Suprapubic skin (tissue), 3 donors: Measurements from ENCODE around the gene CFAP74.

Experiments used
- POLR2A ChIP-seq, 2 donors: fragments of 450-650 bp; IDR thresholded peaks; one replicate each; pipeline ENCODE4 v1.6.1; 2017; ENCODE audit warnings: antibody characterized with exemption in 2 of 2, mild to moderate bottlenecking in 2 of 2, moderate library complexity in 2 of 2
- TF ChIP-seq, protein P1 (sequence below), 2 donors: fragments of 200-600 bp in 1 of 2; fragments of 450-650 bp in 1 of 2; sonication (generic) in 1 of 2; IDR thresholded peaks; one replicate each; pipeline ENCODE4 v1.5.1; 2016 to 2019; ENCODE audit warnings: antibody characterized with exemption in 2 of 2, mild to moderate bottlenecking in 1 of 2, moderate library complexity in 1 of 2

DNA sequence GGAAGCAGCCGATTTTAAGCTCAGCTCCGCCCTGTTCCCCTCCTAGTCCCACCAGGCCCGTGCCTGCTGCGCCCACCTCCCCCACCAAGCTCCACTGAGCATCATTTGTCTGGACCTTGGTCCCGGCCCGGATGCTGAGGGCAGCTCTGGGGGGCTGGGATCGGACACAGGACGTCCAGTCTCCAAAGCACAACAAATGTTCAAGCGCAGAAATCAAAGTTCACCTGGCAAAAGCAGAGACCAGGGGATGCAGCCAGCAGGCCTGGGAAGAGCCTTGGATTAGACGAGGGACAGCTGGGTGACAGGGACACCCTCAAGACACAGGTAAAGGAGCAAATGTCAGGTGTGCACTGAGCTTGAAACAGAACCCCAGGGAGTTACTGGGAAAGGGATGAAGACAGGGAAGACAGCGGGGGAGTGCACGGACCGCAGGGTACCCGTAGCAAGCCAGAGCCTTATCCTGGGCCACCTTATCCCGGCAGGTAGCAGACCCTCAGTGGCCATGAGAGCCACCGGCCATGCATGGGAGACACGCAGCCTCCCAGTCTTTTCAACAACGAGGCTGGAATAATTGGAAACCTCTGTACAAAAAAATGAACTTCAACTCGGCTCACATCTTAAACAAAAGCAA is 62.3 kb downstream of the CFAP74 start:
- TF ChIP-seq, protein P1, sequence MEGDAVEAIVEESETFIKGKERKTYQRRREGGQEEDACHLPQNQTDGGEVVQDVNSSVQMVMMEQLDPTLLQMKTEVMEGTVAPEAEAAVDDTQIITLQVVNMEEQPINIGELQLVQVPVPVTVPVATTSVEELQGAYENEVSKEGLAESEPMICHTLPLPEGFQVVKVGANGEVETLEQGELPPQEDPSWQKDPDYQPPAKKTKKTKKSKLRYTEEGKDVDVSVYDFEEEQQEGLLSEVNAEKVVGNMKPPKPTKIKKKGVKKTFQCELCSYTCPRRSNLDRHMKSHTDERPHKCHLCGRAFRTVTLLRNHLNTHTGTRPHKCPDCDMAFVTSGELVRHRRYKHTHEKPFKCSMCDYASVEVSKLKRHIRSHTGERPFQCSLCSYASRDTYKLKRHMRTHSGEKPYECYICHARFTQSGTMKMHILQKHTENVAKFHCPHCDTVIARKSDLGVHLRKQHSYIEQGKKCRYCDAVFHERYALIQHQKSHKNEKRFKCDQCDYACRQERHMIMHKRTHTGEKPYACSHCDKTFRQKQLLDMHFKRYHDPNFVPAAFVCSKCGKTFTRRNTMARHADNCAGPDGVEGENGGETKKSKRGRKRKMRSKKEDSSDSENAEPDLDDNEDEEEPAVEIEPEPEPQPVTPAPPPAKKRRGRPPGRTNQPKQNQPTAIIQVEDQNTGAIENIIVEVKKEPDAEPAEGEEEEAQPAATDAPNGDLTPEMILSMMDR (IDR thresholded peaks at IDR 0.05): no peak
- TF ChIP-seq POLR2A (IDR thresholded peaks at IDR 0.05): no peak
